Epidermal melanocyte (primary cell): ENCODE results near the gene TPP2.

Source experiments
- DNase-seq: peaks from one replicate; pipeline ENCODE4 v3.0.0; 2011; ENCODE audit warnings: low spot score; ENCODE audit not compliant: insufficient read length

TPP2 gene

GRCh38 chr13:102693250-102693649 lies 96.5 kb downstream of the TPP2 start:
- no peak for DNase-seq

DNA sequence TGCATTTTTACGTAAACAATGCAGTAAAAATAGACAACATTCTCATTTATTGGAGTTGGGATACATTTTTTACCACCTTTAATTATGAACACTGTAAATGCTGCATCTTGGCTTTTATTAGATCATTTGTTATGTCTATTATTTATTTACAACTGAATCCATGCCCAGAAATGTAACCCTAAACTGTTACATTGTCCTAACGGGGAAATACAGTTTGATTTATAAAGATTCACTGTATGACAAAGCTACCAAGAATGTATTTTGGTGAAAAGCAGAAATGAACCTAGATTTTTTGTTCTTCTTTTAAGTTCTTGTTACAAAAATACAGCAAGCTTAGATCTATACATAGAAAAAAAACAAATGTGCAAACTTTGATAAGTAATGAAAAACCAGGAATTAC lies 97.0 kb downstream of the TPP2 start:
- DNase-seq: no peak

GRCh38 chr13:102694937-102695336 lies 98.2 kb downstream of the TPP2 start, which contains the start of gene METTL21C:
Gene METTL21C (minus strand): TSS chr13:102695044. CDS start chr13:102694498, 546 bp downstream.
- DNase-seq: no peak

GRCh38 chr13:102696465-102696864 lies 99.7 kb downstream of the TPP2 start:
- no peak for DNase-seq

GRCh38 chr13:102697264-102697663 lies 100.5 kb downstream of the TPP2 start:
- no peak for DNase-seq

- DNase-seq: no peak
These were observed 101.3 kb downstream of the TPP2 start for GRCh38 chr13:102697929-102698648.

DNA sequence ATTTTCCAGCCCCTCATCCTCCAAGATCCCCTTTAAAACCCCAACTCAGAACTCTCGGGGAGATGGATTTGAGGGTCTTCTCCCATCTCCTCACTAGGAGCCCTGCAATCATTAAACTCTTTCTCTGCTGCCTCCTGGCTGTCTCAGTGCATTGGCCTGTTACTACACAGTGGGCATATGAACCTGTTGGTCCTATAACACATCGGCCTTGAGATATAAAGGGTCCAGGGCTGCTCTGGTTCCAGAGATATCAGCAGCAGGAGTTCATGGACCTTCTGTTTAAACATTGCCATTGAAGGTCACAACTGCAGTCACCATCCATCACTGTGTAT lies 101.8 kb downstream of the TPP2 start:
- no peak for DNase-seq

GRCh38 chr13:102699504-102699903 lies 102.7 kb downstream of the TPP2 start:
- no peak for DNase-seq

GRCh38 chr13:102700088-102701031 lies 103.6 kb downstream of the TPP2 start:
- DNase-seq: no peak

- DNase-seq: no peak
These were observed 104.5 kb downstream of the TPP2 start for GRCh38 chr13:102701331-102701730.

DNA sequence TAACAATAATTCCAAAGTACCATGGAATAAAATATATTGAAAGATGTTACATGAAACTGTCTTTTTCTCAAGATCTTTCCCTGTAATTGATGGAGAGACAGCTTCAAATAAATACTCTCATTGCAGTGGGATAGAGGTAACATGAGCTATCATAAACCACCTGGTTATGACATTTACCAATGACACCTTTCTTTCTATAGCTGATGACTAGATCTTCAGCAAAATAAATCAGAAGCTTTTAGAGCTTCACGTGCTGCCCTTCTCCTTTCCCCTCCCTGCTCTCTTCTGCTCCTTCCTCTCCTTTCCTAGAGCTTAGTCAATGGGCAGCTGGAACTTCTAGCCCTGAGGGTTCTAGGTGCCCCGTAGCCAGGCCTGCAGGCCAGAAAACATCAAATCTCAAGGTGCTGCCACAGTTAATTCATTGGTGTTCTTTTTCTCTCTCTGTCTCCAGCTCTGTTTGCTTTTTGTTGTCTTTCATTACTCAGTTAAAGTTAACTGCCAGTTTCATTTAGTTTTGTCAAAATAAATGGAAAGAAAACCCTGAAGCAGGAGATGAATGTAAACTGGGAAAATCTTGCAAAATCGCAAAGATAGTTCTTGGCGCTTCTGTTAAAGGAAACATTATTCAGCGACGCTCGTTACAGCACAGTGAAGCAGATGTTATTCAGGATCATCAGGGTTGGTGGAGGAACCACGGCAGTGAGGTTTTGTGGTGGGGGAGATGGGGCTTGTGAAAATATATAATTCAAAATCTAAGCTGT lies 106.4 kb downstream of the TPP2 start:
- no peak for DNase-seq

- no peak for DNase-seq
These were observed 106.9 kb downstream of the TPP2 start for GRCh38 chr13:102703726-102704035.

GRCh38 chr13:102704238-102705058 lies 107.7 kb downstream of the TPP2 start:
- DNase-seq: no peak

DNA sequence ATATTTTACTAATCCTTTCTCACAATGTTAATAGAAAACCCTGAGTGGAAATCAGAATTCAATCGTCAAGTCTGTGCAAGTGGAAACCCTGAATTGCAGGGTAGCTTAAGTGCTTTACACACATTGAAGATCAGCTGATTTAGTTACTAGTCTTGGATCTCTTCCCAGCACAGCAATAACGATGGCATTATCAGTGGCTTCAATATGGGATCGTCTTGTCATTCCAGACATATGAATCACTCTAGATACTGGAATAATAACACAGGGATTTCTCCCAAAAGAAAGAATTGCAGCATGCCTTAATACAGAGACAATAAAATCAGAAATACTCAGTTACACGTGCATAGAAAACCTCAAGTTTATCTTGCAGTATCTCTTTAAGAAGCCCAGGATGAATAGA lies 110.7 kb downstream of the TPP2 start:
- peak; percentile 64 for DNase-seq

- no peak for DNase-seq
These were observed 111.4 kb downstream of the TPP2 start for GRCh38 chr13:102708211-102708610.

DNA sequence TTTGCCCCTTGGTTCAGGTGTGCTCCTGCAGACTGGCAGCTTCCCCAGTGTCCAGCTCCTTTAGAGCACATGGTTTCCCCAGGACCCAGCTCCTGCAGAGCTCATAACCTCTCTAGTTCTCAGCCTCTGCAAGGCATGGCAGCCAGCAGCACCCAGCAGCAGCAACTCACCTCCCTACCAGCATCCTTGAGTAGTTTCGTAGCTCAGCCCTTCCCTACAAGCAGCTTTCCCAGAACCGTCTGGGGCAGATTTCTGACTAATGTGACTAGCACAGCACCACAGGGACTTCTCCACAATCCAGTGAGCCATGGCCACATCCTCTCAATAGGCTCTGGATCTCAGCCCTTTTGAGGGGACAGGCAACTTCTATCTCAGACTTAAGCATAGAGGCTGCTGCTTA lies 112.2 kb downstream of the TPP2 start:
- DNase-seq: no peak

DNA sequence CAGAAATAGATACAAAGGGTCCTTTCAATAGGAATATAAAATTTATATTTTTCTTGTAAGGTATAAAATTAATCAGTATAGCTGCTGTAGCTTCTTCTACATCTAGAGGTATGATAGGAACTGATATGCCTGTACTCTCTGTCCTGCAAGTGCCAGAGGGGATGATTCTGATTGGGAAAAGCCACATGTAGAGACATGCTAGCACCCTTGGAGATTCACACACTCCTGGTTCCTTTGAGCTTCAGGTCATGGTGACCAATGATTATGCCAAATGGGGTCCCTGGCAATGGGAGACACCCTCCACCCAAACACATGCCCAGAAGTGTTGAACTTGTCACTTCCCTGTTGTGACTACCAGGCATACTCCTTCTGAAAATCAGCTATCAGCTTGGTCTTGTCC lies 112.8 kb downstream of the TPP2 start:
- no peak for DNase-seq

DNA sequence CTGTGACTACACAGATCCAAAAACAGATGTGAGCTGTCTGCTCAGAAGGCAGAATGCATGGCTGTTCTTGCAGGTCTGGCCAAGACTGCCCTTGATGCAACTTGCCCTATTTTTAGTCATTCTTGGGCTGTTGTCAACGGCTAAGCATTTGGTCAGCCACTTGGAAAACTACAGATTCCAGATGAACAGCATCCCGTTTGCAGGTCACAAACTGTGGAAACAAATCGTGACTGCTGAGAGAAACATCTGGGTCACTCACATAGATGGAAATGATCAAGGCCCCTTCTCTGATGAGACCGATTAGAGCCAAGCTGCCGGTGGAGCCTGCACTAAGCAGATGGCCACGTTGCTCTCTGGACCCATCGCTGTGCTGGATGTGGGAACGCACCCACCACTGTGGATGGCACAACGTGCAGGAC lies 113.5 kb downstream of the TPP2 start:
- DNase-seq: no peak

- DNase-seq: no peak
These were observed 118.7 kb downstream of the TPP2 start for GRCh38 chr13:102715447-102715846.

- DNase-seq: no peak
These were observed 122.0 kb downstream of the TPP2 start for GRCh38 chr13:102718746-102719145.

DNA sequence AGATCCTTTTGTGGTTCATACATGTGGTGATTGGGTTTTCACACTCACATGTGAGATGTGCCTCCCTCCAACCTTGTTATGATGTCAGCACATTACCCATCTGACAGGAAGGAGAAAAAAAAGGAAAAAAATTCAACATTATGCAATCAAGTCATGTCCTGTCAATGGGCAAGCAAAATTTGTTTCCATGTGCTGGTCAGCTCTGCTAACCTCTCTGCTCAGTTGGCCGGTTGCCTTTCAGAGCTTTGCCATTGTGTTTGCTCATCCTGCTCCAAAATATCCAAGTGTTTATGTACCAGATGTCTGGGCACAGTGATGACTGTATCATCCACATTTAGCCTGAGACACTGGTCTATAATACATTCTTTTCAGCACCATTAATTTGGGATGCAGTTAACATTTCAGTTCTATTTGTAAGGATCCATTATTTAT lies 125.0 kb downstream of the TPP2 start:
- DNase-seq: peak; percentile 43
